GM19238 (cell line): ENCODE results near the gene AGTR2.
"Not testable (repeated sequence)": the region's sequence is repeated elsewhere in the genome, so short reads cannot be mapped to it uniquely, and the experiment has no call there.

ENCODE experiments used
- DNase-seq: peaks from one replicate; pipeline ENCODE4 v3.0.0; 2011; ENCODE audit warnings: low spot score; ENCODE audit not compliant: insufficient read length

AGTR2 gene

GRCh38 chrX:116170511-116170910, at the start of gene AGTR2:
Gene AGTR2 (plus strand): TSS chrX:116170744. CDS start chrX:116172281, 1,537 bp downstream.
- no peak for DNase-seq

- no peak for DNase-seq
Measured at GRCh38 chrX:116135277-116135676, 35.3 kb upstream of the AGTR2 start.

GRCh38 chrX:116141270-116141669, 29.3 kb upstream of the AGTR2 start:
- DNase-seq = not testable (repeated sequence)

- DNase-seq = no peak
Measured at GRCh38 chrX:116142976-116143375, 27.6 kb upstream of the AGTR2 start.

- DNase-seq = no peak
Measured at GRCh38 chrX:116172976-116173375, 2.4 kb downstream of the AGTR2 start.

GRCh38 chrX:116181300-116181699, 10.8 kb downstream of the AGTR2 start:
- DNase-seq = no peak

GRCh38 chrX:116185163-116185562, 14.6 kb downstream of the AGTR2 start:
- DNase-seq = no peak

GRCh38 chrX:116194649-116195048, 24.1 kb downstream of the AGTR2 start:
- DNase-seq = no peak

GRCh38 chrX:116198235-116198634, 27.7 kb downstream of the AGTR2 start:
- DNase-seq = no peak

GRCh38 chrX:116198810-116199209, 28.3 kb downstream of the AGTR2 start:
- DNase-seq = no peak

GRCh38 chrX:116204932-116205331, 34.4 kb downstream of the AGTR2 start:
- no peak for DNase-seq

GRCh38 chrX:116213262-116213661, 42.7 kb downstream of the AGTR2 start:
- no peak for DNase-seq

- not testable (repeated sequence) for DNase-seq
Measured at GRCh38 chrX:116217080-116217479, 46.5 kb downstream of the AGTR2 start.
